Measurements from ENCODE around the gene EMCN. TPM values are rescaled to one million over a fixed set of nuclear protein-coding genes. Genes with fewer than 3 reads are reported as not detected.
"Not testable (repeated sequence)": the region's sequence is repeated elsewhere in the genome, so short reads cannot be mapped to it uniquely, and the experiment has no call there.

EMCN gene
- total and polyA plus RNA-seq, 4 experiments from 2014 or later = not detected

DNA sequence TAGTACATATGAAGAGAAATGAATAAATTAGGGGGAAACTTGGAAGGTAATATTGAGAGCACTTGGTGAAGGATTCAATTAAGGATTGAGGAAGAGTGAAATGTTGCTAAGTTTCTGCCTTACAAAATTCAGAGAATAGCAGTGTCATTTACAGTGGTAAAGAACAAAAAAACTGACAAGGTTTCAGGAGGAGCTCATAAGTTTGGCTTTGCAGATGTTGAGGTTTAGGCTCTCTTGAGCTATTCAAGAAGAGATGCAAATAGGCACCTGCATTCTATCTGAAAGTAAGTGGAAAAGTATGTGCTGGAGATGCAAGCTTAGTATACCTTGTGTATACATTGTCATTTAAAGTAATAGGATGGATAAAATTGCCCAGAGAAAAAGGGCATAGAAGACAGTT lies 22.3 kb upstream of the EMCN start:
- Histone ChIP-seq H3K27ac (ENCODE audit: low read depth, low read length) (no peak overlapping the region), H3K4me3 (ENCODE audit: low read length in 2 of 2) (no peak overlapping the region), H3K27me3 (ENCODE audit: insufficient read depth, low read length) (no peaks in the 10 kb centered on the region), H3K4me1 (ENCODE audit: insufficient read depth, low read length) (peaks cover 8% of the 10 kb centered on the region), H3K9me3 (ENCODE audit: control insufficient read depth in 1 of 2, low read length in 2 of 2) (no peaks in the 10 kb centered on the region), H3K36me3 (ENCODE audit: insufficient read depth, low read length) (no peaks in the 10 kb centered on the region)
- intact Hi-C loops (cut with micrococcal nuclease) = no loop called here
- DNase-seq = no peak
- CTCF ChIA-PET (ENCODE audit: partially characterized antibody) = no interaction called here
- Mint-ChIP-seq H3K27ac (no peak overlapping the region), H3K4me3 (no peak overlapping the region), H3K36me3 (no peaks in the 10 kb centered on the region), H3K9me3 (peaks cover 0 to 3% (median 0%) of the 10 kb centered on the region in 8 donors), H3K27me3 (peaks cover 0 to 7% of the 10 kb centered on the region in 2 donors), H3K4me1 (peaks cover 0 to 7% (median 2%) of the 10 kb centered on the region in 4 donors)
- POLR2A ChIA-PET (ENCODE audit: partially characterized antibody) = no interaction called here

DNA sequence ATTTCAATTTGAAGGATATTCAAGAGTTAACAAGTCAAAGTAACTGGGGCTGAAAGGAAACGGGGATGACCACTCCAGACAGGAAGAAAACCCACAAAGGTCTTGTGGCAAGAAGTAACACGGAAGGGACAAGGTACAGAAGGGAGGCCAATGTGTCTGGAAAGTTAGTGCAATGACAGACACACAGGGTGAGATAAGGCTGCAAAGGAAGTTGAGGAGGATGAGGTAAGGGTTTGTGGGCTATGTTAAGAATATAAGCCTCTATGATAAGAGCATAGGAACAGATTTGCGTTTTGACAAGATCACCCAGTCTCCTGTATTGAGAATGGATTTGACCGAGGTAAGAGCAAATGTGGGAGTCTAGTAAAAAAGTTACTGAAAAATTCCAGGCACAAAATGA lies 21.9 kb upstream of the EMCN start:
- CTCF ChIA-PET (ENCODE audit: partially characterized antibody) = no interaction called here
- peak in 2 of 5 donors; percentile 9 to 38 for DNase-seq
- peaks cover 8% of the 10 kb centered on the region for H3K4me1 ChIP-seq (ENCODE audit: insufficient read depth, low read length)
- H3K4me3 Mint-ChIP-seq = no peak overlapping the region
- H3K27ac ChIP-seq (ENCODE audit: low read depth, low read length) = no peak overlapping the region
- H3K9me3 Mint-ChIP-seq = peaks cover 0 to 6% (median under 1%) of the 10 kb centered on the region in 8 donors
- no peak overlapping the region for H3K27ac Mint-ChIP-seq
- H3K27me3 ChIP-seq (ENCODE audit: insufficient read depth, low read length) = no peaks in the 10 kb centered on the region
- H3K36me3 Mint-ChIP-seq = no peaks in the 10 kb centered on the region
- intact Hi-C loops (cut with micrococcal nuclease) = no loop called here
- H3K9me3 ChIP-seq (ENCODE audit: control insufficient read depth in 1 of 2, low read length in 2 of 2) = no peaks in the 10 kb centered on the region
- peaks cover 0 to 7% of the 10 kb centered on the region in 2 donors for H3K27me3 Mint-ChIP-seq
- peaks cover 0 to 7% (median 2%) of the 10 kb centered on the region in 4 donors for H3K4me1 Mint-ChIP-seq
- no peak overlapping the region for H3K4me3 ChIP-seq (ENCODE audit: low read length in 2 of 2)
- POLR2A ChIA-PET (ENCODE audit: partially characterized antibody) = no interaction called here
- no peaks in the 10 kb centered on the region for H3K36me3 ChIP-seq (ENCODE audit: insufficient read depth, low read length)

DNA sequence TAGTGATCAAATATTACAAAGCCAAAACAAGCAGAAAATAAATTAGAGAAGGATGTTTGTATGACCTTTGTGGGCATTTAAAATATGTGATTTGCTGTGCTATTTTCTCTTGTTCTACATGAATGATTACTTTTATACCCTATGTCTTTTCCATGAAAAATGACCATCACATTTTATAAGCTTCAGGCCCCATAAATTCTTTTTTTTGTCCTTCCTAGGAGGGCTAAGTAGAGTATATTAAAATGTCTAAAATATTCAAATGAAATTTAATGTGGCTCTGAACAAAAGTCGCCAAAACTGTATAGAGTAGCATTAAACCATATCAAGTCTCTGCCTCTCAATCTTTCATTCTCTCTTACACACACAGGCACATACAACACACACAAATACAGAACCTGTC lies 15.9 kb upstream of the EMCN start:
- Mint-ChIP-seq H3K36me3 (no peaks in the 10 kb centered on the region), H3K27me3 (peaks cover 8 to 15% of the 10 kb centered on the region in 2 donors), H3K9me3 (peaks cover 0 to 17% (median 5%) of the 10 kb centered on the region in 8 donors), H3K4me3 (no peak overlapping the region), H3K4me1 (peaks cover 5 to 13% (median 6%) of the 10 kb centered on the region in 4 donors), H3K27ac (no peak overlapping the region)
- intact Hi-C loops (cut with micrococcal nuclease) = no loop called here
- POLR2A ChIA-PET (ENCODE audit: partially characterized antibody) = no interaction called here
- H3K4me3 ChIP-seq (ENCODE audit: low read length in 2 of 2) = no peak overlapping the region
- H3K36me3 ChIP-seq (ENCODE audit: insufficient read depth, low read length) = no peaks in the 10 kb centered on the region
- H3K9me3 ChIP-seq (ENCODE audit: control insufficient read depth in 1 of 2, low read length in 2 of 2) = no peaks in the 10 kb centered on the region
- H3K27ac ChIP-seq (ENCODE audit: low read depth, low read length) = no peak overlapping the region
- no peaks in the 10 kb centered on the region for H3K4me1 ChIP-seq (ENCODE audit: insufficient read depth, low read length)
- no peak for DNase-seq
- CTCF ChIA-PET (ENCODE audit: partially characterized antibody) = no interaction called here
- H3K27me3 ChIP-seq (ENCODE audit: insufficient read depth, low read length) = no peaks in the 10 kb centered on the region

DNA sequence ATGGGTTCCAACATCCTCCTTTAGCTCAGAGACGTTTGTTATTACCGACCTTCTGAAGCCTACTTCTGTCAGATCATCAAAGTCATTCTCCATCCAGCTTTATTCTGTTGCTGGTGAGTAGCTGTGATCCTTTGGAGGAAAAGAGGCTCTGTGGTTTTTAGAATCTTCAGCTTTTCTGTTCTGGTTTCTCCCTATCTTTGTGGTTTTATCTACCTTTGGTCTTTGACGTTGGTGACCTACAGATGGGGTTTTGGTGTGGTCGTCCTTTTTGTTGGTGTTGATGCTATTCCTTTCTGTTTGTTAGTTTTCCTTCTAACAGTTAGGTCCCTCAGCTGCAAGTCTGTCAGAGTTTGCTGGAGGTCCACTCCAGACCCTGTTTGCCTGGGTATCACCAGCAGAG lies 12.3 kb upstream of the EMCN start:
- H3K27me3 ChIP-seq (ENCODE audit: insufficient read depth, low read length); CTCF ChIA-PET (ENCODE audit: partially characterized antibody); H3K9me3 ChIP-seq (ENCODE audit: control insufficient read depth in 1 of 2, low read length in 2 of 2); POLR2A ChIA-PET (ENCODE audit: partially characterized antibody); H3K4me3 ChIP-seq (ENCODE audit: low read length in 2 of 2); H3K27ac ChIP-seq (ENCODE audit: low read depth, low read length); intact Hi-C loops (cut with micrococcal nuclease); H3K27ac Mint-ChIP-seq; DNase-seq; H3K36me3 Mint-ChIP-seq; H3K4me3 Mint-ChIP-seq; H3K4me1 ChIP-seq (ENCODE audit: insufficient read depth, low read length); H3K4me1 Mint-ChIP-seq; H3K36me3 ChIP-seq (ENCODE audit: insufficient read depth, low read length): not testable (repeated sequence)
- Mint-ChIP-seq H3K27me3 (peaks cover 7 to 15% of the 10 kb centered on the region in 2 donors), H3K9me3 (peaks cover 0 to 17% (median 7%) of the 10 kb centered on the region in 8 donors)

DNA sequence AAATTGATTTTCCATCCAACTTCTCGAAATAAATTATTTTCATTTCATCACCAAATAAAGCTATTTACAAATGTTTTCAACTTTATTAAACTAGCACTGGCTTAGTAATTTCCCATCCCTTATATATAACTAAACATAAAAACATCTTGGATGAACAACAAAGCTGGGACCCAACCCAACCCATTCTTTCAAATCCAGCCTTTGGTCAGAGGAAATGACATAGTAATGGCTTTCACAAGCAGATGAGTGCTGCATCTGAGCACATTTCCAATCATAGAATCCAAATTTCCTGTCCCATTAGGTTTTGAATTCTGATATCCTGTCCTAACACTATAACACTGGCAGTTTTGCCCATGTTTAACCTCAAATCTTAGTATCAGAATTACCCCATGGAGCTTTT lies 7.9 kb upstream of the EMCN start:
- intact Hi-C loops (cut with micrococcal nuclease) = no loop called here
- Mint-ChIP-seq H3K9me3 (peaks cover 0 to 15% (median 8%) of the 10 kb centered on the region in 8 donors), H3K27ac (no peak overlapping the region), H3K36me3 (peaks cover 0 to 5% of the 10 kb centered on the region in 2 donors), H3K4me3 (no peak overlapping the region), H3K4me1 (peaks cover 2 to 7% (median 4%) of the 10 kb centered on the region in 4 donors), H3K27me3 (peaks cover 4 to 10% of the 10 kb centered on the region in 2 donors)
- Histone ChIP-seq H3K4me3 (ENCODE audit: low read length in 2 of 2) (no peak overlapping the region), H3K27ac (ENCODE audit: low read depth, low read length) (no peak overlapping the region), H3K9me3 (ENCODE audit: control insufficient read depth in 1 of 2, low read length in 2 of 2) (no peaks in the 10 kb centered on the region), H3K4me1 (ENCODE audit: insufficient read depth, low read length) (no peaks in the 10 kb centered on the region), H3K27me3 (ENCODE audit: insufficient read depth, low read length) (no peaks in the 10 kb centered on the region), H3K36me3 (ENCODE audit: insufficient read depth, low read length) (no peaks in the 10 kb centered on the region)
- POLR2A ChIA-PET (ENCODE audit: partially characterized antibody) = interaction anchor here (0.6 kb wide), 1 partner anchor 95 kb away, joined by 3 read pairs; no protein-coding TSS in a partner anchor
- DNase-seq = no peak
- CTCF ChIA-PET (ENCODE audit: partially characterized antibody) = no interaction called here

DNA sequence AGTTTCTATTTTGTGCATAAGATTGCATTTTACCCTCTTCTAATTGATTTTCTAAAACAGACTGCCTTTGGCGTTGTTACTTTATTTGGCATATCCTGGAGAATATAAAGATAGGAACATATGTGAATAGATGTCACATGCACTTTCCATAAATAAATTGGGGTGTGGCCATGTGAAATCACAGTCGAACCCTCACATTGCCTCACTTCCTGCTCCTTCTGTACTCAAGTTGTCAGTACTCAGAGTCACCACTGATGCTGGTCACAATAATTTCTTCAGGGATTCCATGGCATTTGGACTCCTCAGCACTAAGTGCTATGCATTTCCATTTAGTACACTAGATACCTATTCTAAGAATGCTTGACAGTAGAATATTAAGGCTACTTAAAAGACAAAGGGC lies 1.4 kb upstream of the EMCN start:
- Histone ChIP-seq H3K36me3 (ENCODE audit: insufficient read depth, low read length) (no peaks in the 10 kb centered on the region), H3K27me3 (ENCODE audit: insufficient read depth, low read length) (no peaks in the 10 kb centered on the region), H3K4me1 (ENCODE audit: insufficient read depth, low read length) (no peaks in the 10 kb centered on the region), H3K9me3 (ENCODE audit: control insufficient read depth in 1 of 2, low read length in 2 of 2) (no peaks in the 10 kb centered on the region), H3K27ac (ENCODE audit: low read depth, low read length) (no peak overlapping the region), H3K4me3 (ENCODE audit: low read length in 2 of 2) (no peak overlapping the region)
- no peaks in the 10 kb centered on the region for H3K4me1 Mint-ChIP-seq
- no peak overlapping the region for H3K27ac Mint-ChIP-seq
- CTCF ChIA-PET (ENCODE audit: partially characterized antibody) = no interaction called here
- peaks cover 6 to 7% of the 10 kb centered on the region in 2 donors for H3K27me3 Mint-ChIP-seq
- no peak for DNase-seq
- POLR2A ChIA-PET (ENCODE audit: partially characterized antibody) = no interaction called here
- H3K4me3 Mint-ChIP-seq = no peak overlapping the region
- intact Hi-C loops (cut with micrococcal nuclease) = no loop called here
- H3K36me3 Mint-ChIP-seq = no peaks in the 10 kb centered on the region
- H3K9me3 Mint-ChIP-seq = no peaks in the 10 kb centered on the region

DNA sequence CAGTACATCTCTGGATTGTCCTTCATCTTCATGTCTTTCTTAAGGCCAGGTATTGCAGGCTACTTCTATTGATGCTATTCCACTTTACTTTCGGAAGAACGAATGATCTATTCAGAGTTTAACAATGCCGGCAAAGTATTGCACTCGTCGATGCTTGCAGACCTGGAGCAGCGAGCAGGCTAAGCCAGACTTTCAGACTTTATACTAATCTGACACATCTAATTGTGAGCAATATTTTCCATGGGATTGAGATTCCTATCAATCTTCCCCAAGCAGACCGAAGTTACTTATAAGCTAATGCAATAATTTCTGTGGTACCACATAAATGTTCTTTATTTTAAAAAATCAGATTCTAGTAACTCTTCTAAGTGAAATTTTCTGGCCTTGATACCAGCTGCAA lies 1.6 kb downstream of the EMCN start:
- no peaks in the 10 kb centered on the region for H3K36me3 Mint-ChIP-seq
- no peak overlapping the region for H3K4me3 ChIP-seq (ENCODE audit: low read length in 2 of 2)
- no peaks in the 10 kb centered on the region for H3K9me3 Mint-ChIP-seq
- H3K27me3 Mint-ChIP-seq = peaks cover 9 to 10% of the 10 kb centered on the region in 2 donors
- CTCF ChIA-PET (ENCODE audit: partially characterized antibody) = no interaction called here
- H3K4me1 ChIP-seq (ENCODE audit: insufficient read depth, low read length) = no peaks in the 10 kb centered on the region
- no peak overlapping the region for H3K27ac ChIP-seq (ENCODE audit: low read depth, low read length)
- POLR2A ChIA-PET (ENCODE audit: partially characterized antibody) = no interaction called here
- no peaks in the 10 kb centered on the region for H3K36me3 ChIP-seq (ENCODE audit: insufficient read depth, low read length)
- intact Hi-C loops (cut with micrococcal nuclease) = no loop called here
- no peak for DNase-seq
- no peaks in the 10 kb centered on the region for H3K27me3 ChIP-seq (ENCODE audit: insufficient read depth, low read length)
- H3K4me1 Mint-ChIP-seq = no peaks in the 10 kb centered on the region
- H3K9me3 ChIP-seq (ENCODE audit: control insufficient read depth in 1 of 2, low read length in 2 of 2) = no peaks in the 10 kb centered on the region
- no peak overlapping the region for H3K27ac Mint-ChIP-seq
- H3K4me3 Mint-ChIP-seq = no peak overlapping the region

DNA sequence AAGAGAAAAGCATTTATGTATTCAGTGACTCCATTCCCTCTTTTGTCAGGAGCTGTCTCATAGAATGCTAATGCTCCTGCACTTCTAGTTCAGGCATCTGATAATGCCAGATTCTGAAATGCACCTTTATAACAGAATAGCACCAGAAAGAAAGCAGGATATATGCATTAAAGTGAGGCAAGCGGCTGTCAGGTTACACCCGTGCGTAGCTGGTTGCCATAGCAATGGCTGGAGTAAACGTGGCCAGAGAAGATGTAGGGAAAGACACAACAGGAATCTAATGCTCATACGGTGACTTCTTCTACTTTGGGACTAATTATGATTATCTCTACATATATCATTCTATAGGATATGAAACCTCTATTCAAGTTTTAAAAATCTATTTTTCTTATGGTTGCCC lies 5.9 kb downstream of the EMCN start:
- Histone ChIP-seq H3K4me1 (ENCODE audit: insufficient read depth, low read length) (no peaks in the 10 kb centered on the region), H3K27ac (ENCODE audit: low read depth, low read length) (no peak overlapping the region), H3K36me3 (ENCODE audit: insufficient read depth, low read length) (no peaks in the 10 kb centered on the region), H3K27me3 (ENCODE audit: insufficient read depth, low read length) (no peaks in the 10 kb centered on the region), H3K9me3 (ENCODE audit: control insufficient read depth in 1 of 2, low read length in 2 of 2) (no peaks in the 10 kb centered on the region), H3K4me3 (ENCODE audit: low read length in 2 of 2) (no peak overlapping the region)
- H3K4me3 Mint-ChIP-seq = no peak overlapping the region
- no peaks in the 10 kb centered on the region for H3K9me3 Mint-ChIP-seq
- H3K27ac Mint-ChIP-seq = no peak overlapping the region
- POLR2A ChIA-PET (ENCODE audit: partially characterized antibody) = no interaction called here
- no peaks in the 10 kb centered on the region for H3K4me1 Mint-ChIP-seq
- DNase-seq = no peak
- no peaks in the 10 kb centered on the region for H3K36me3 Mint-ChIP-seq
- CTCF ChIA-PET (ENCODE audit: partially characterized antibody) = no interaction called here
- H3K27me3 Mint-ChIP-seq = peaks cover 9 to 10% of the 10 kb centered on the region in 2 donors
- intact Hi-C loops (cut with micrococcal nuclease) = no loop called here

Measured in CD4-positive, alpha-beta memory T cell (primary cell).